NCI-H774 (cell line): Measurements from ENCODE around the gene MCTP1.
A peak's percentile ranks its signal among the peaks of the same experiment; 100 is the strongest.
"Not testable (repeated sequence)": the region's sequence is repeated elsewhere in the genome, so short reads cannot be mapped to it uniquely, and the experiment has no call there.

ENCODE experiments used
- DNase-seq: peaks from one replicate; lab custom pipeline; 2025; lab: John Stamatoyannopoulos, UW

The MCTP1 gene

GRCh38 chr5:95178046-95178651 is 106.7 kb downstream of the MCTP1 start:
- no peak for DNase-seq

GRCh38 chr5:95177456-95177855 is 107.4 kb downstream of the MCTP1 start:
- DNase-seq, result no peak

- no peak for DNase-seq
Observed at GRCh38 chr5:95175106-95175505, 109.8 kb downstream of the MCTP1 start.

GRCh38 chr5:95172659-95173058 is 112.2 kb downstream of the MCTP1 start:
- no peak for DNase-seq

- DNase-seq, result no peak
Observed at GRCh38 chr5:95164861-95165260, 120.0 kb downstream of the MCTP1 start.

- peak; percentile 42 for DNase-seq
Observed at GRCh38 chr5:95163079-95163478, 121.8 kb downstream of the MCTP1 start.

- DNase-seq, result no peak
Observed at GRCh38 chr5:95162231-95162992, 122.5 kb downstream of the MCTP1 start.

- no peak for DNase-seq
Observed at GRCh38 chr5:95159603-95160002, 125.3 kb downstream of the MCTP1 start.

- no peak for DNase-seq
Observed at GRCh38 chr5:95155888-95156287, 129.0 kb downstream of the MCTP1 start.

- no peak for DNase-seq
Observed at GRCh38 chr5:95153511-95153910, 131.4 kb downstream of the MCTP1 start.

GRCh38 chr5:95152535-95152934 is 132.4 kb downstream of the MCTP1 start:
- no peak for DNase-seq

- DNase-seq, result no peak
Observed at GRCh38 chr5:95152131-95152530, 132.8 kb downstream of the MCTP1 start.

GRCh38 chr5:95151694-95152093 is 133.2 kb downstream of the MCTP1 start:
- DNase-seq, result no peak

GRCh38 chr5:95149387-95149786 is 135.5 kb downstream of the MCTP1 start:
- no peak for DNase-seq

GRCh38 chr5:95148453-95148852 is 136.4 kb downstream of the MCTP1 start:
- DNase-seq, result no peak

GRCh38 chr5:95143858-95144257 is 141.0 kb downstream of the MCTP1 start:
- DNase-seq, result not testable (repeated sequence)

GRCh38 chr5:95142145-95142544 is 142.7 kb downstream of the MCTP1 start:
- DNase-seq, result no peak

- no peak for DNase-seq
Observed at GRCh38 chr5:95141141-95141540, 143.8 kb downstream of the MCTP1 start.

- DNase-seq, result no peak
Observed at GRCh38 chr5:95134326-95134725, 150.6 kb downstream of the MCTP1 start.

- no peak for DNase-seq
Observed at GRCh38 chr5:95132096-95132495, 152.8 kb downstream of the MCTP1 start.

- DNase-seq, result no peak
Observed at GRCh38 chr5:95130941-95131340, 154.0 kb downstream of the MCTP1 start.

- no peak for DNase-seq
Observed at GRCh38 chr5:95124731-95125130, 160.2 kb downstream of the MCTP1 start.

- DNase-seq, result no peak
Observed at GRCh38 chr5:95124101-95124500, 160.8 kb downstream of the MCTP1 start.

GRCh38 chr5:95114902-95115301 is 170.0 kb downstream of the MCTP1 start:
- DNase-seq, result no peak
